Measurements from ENCODE around the gene CCDC93. TPM values are rescaled to one million over a fixed set of nuclear protein-coding genes. Genes with fewer than 3 reads are reported as not detected.

The CCDC93 gene
- total RNA-seq, 4 donors from 2014 or later, result 25.6 to 52.4 (median 33.1) TPM

DNA sequence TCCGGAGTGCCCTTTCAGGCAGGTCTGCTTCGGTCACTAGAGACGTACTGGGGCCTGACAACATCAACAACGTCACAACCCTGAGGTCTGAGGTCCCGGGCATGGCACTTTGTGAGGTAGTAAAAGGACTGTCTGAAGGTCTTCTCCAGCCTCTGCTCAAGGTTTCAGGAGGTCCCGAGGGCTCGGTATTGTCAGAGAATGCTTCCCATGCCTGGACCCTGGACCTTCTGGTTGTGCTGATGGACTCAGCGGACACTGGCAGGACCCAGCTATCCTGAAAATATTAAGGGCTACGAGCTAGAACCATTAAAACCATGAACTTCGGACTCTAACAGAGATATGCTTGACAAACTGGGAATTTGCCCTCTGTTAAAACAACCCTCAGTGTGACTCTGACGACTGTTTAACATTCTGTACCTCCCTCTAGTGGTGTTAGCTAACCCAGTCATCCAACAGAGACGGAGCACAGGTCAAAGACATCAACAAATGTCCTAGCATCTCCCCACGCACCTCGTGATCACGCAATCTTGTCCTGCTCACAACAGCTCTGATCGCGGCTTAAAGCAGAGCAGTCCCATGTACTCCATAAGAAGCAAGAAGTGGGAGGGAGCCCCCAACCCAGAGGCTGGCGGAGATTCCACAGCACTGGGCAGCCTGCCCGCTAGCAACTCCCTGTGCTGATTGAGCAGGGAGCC, 96.5 kb downstream of the CCDC93 start:
- no peak for DNase-seq
- Histone ChIP-seq H3K36me3 (peaks cover 32 to 42% of the 10 kb centered on the region in 2 donors), H3K9me3 (no peaks in the 10 kb centered on the region), H3K4me3 (replicated peaks in 1 of 3) (no peak overlapping the region), H3K4me1 (no peaks in the 10 kb centered on the region), H3K27ac (no peak overlapping the region), H3K27me3 (no peaks in the 10 kb centered on the region)
- intact Hi-C loops (cut with DNase I), result no loop called here
- TF ChIP-seq, protein P1, sequence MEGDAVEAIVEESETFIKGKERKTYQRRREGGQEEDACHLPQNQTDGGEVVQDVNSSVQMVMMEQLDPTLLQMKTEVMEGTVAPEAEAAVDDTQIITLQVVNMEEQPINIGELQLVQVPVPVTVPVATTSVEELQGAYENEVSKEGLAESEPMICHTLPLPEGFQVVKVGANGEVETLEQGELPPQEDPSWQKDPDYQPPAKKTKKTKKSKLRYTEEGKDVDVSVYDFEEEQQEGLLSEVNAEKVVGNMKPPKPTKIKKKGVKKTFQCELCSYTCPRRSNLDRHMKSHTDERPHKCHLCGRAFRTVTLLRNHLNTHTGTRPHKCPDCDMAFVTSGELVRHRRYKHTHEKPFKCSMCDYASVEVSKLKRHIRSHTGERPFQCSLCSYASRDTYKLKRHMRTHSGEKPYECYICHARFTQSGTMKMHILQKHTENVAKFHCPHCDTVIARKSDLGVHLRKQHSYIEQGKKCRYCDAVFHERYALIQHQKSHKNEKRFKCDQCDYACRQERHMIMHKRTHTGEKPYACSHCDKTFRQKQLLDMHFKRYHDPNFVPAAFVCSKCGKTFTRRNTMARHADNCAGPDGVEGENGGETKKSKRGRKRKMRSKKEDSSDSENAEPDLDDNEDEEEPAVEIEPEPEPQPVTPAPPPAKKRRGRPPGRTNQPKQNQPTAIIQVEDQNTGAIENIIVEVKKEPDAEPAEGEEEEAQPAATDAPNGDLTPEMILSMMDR (IDR thresholded peaks at IDR 0.05), result peak in 3 of 6 experiments; percentile 12 to 26 (median 22)
- TF ChIP-seq POLR2A (IDR thresholded peaks at IDR 0.05), result no peak
- WGBS, 2 donors, result 88 to 90% methylated on average over 18 to 19 of the region's 19 CpGs

DNA sequence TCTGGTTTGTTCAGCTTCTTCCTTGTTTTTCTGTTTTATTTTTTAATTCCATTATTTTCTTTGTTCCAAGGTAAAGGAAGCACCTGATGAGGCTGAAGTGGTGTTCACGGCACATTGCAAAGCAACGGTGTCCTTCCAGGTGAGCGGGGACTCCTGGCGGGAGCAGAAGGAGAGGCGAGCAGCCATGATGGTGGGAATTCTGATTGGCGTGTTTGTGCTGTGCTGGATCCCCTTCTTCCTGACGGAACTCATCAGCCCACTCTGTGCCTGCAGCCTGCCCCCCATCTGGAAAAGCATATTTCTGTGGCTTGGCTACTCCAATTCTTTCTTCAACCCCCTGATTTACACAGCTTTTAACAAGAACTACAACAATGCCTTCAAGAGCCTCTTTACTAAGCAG, 110.9 kb downstream of the CCDC93 start:
- intact Hi-C loops (cut with DNase I), result no loop called here
- Histone ChIP-seq H3K27ac (no peak overlapping the region), H3K4me3 (replicated peaks in 1 of 3) (no peak overlapping the region), H3K9me3 (no peaks in the 10 kb centered on the region), H3K36me3 (no peaks in the 10 kb centered on the region), H3K4me1 (no peaks in the 10 kb centered on the region), H3K27me3 (no peaks in the 10 kb centered on the region)
- DNase-seq, result no peak
- 87 to 88% methylated on average over 7 of the region's 7 CpGs for WGBS, 2 donors
- TF ChIP-seq POLR2A (IDR thresholded peaks at IDR 0.05), result no peak
- TF ChIP-seq, protein P1 (IDR thresholded peaks at IDR 0.05), result no peak

DNA sequence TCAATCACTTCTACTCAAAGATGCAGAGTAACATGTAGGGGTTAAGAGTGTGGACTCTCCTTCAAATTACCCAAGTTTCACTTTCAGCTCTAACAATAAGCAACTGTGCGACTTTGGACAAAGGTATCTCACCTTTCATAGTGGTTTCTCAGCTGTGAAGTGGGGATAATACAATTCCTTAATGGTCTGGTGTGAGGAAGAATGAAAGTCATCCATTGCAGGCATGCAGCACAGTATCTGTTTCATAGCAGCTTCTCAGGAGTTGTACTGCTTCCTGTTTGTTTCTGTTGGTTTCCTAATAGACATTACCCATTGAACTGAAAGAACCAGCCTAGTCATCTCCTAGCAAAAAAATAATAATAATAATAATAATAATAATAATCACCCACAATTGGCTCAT, 125.0 kb downstream of the CCDC93 start:
- 71 to 87% methylated on average over 1 of the region's 1 CpG for WGBS, 2 donors
- TF ChIP-seq POLR2A (IDR thresholded peaks at IDR 0.05), result no peak
- TF ChIP-seq, protein P1 (IDR thresholded peaks at IDR 0.05), result no peak
- intact Hi-C loops (cut with DNase I), result no loop called here

DNA sequence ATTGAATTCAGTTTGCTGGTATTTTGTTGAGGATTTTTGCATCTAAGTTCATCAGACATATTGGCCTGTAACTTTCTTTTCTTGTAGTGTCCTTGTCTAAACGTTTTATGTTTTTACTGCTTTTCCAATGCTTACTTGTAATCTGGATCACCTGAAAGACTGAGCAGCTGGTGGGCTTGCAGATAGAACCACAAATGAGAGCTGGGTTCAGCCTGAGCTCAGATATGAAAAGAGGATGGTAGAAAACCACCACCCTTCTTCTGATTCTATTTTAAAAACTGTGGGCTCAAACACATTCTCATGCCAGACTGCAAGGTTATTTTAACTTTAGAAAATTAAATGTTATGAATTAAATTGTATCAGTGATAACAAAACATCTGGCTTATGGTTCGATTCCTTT, 128.6 kb downstream of the CCDC93 start:
- DNase-seq, result no peak
- Histone ChIP-seq H3K27ac (no peak overlapping the region), H3K4me3 (replicated peaks in 1 of 3) (no peak overlapping the region), H3K36me3 (no peaks in the 10 kb centered on the region), H3K27me3 (no peaks in the 10 kb centered on the region), H3K9me3 (no peaks in the 10 kb centered on the region), H3K4me1 (peaks cover 5 to 7% of the 10 kb centered on the region in 2 donors)
- 59 to 60% methylated on average over 2 of the region's 2 CpGs for WGBS, 2 donors
- TF ChIP-seq, protein P1 (IDR thresholded peaks at IDR 0.05), result no peak
- no peak for TF ChIP-seq POLR2A (IDR thresholded peaks at IDR 0.05)
- intact Hi-C loops (cut with DNase I), result no loop called here

More for the DNA sequence above, 125.0 kb downstream of the CCDC93 start:
- H3K4me1 ChIP-seq, result peaks cover 5 to 7% of the 10 kb centered on the region in 2 donors
- no peaks in the 10 kb centered on the region for H3K9me3 ChIP-seq
- H3K27me3 ChIP-seq, result no peaks in the 10 kb centered on the region
- no peak overlapping the region for H3K4me3 ChIP-seq (replicated peaks in 1 of 3)
- DNase-seq, result no peak
- H3K27ac ChIP-seq, result peak overlapping the region in 2 of 3 donors; percentile 27 to 36
- H3K36me3 ChIP-seq, result no peaks in the 10 kb centered on the region

DNA sequence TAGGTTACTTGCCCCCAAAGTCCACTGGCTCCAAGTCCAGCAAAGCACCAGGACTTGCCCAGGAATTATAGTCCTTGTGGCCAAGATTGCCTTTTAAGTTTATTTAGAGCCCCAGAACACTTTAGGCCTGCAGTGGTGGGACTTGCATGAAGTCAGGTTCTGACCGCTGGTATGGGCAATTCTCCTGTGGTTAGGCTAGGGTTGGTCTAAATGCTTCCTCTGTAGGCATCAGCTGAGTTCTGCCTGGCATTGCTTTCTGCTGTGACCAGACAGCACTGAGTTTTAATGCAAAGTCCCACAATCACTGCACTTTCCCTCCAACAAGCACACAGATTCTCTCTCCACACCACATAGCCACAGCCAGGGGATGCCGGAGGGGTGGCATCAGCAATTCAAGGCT, 134.9 kb downstream of the CCDC93 start:
- DNase-seq, result no peak
- intact Hi-C loops (cut with DNase I), result no loop called here
- WGBS, 2 donors, result 82 to 86% methylated on average over 2 of the region's 2 CpGs

More for the DNA sequence above, 134.9 kb downstream of the CCDC93 start:
- H3K36me3 ChIP-seq, result no peaks in the 10 kb centered on the region
- no peaks in the 10 kb centered on the region for H3K4me1 ChIP-seq
- no peak overlapping the region for H3K4me3 ChIP-seq (replicated peaks in 1 of 3)
- H3K9me3 ChIP-seq, result no peaks in the 10 kb centered on the region
- no peaks in the 10 kb centered on the region for H3K27me3 ChIP-seq
- H3K27ac ChIP-seq, result no peak overlapping the region
- TF ChIP-seq POLR2A (IDR thresholded peaks at IDR 0.05), result no peak
- TF ChIP-seq, protein P1 (IDR thresholded peaks at IDR 0.05), result no peak
